ENCODE results near the gene BICRA.
"Not testable (repeated sequence)": the region's sequence is repeated elsewhere in the genome, so short reads cannot be mapped to it uniquely, and the experiment has no call there.

The BICRA gene

GRCh38 chr19:47663911-47664771, 55.2 kb downstream of the BICRA start:
- no peak for DNase-seq

GRCh38 chr19:47668556-47668955, 59.6 kb downstream of the BICRA start:
- not testable (repeated sequence) for DNase-seq

- no peak for DNase-seq
These were observed 61.8 kb downstream of the BICRA start for GRCh38 chr19:47670736-47671135.

GRCh38 chr19:47671499-47671898, 62.6 kb downstream of the BICRA start:
- no peak for DNase-seq

GRCh38 chr19:47673426-47673825, 64.5 kb downstream of the BICRA start:
- no peak for DNase-seq

- no peak for DNase-seq
These were observed 65.6 kb downstream of the BICRA start for GRCh38 chr19:47674548-47674947.

- DNase-seq: no peak
These were observed 66.3 kb downstream of the BICRA start for GRCh38 chr19:47675271-47675670.

- no peak for DNase-seq
These were observed 66.9 kb downstream of the BICRA start for GRCh38 chr19:47675859-47676258.

GRCh38 chr19:47676811-47677210, 67.9 kb downstream of the BICRA start:
- peak in 1 of 2 experiments; percentile 48 for DNase-seq

- no peak for DNase-seq
These were observed 70.4 kb downstream of the BICRA start for GRCh38 chr19:47679251-47679900.

- DNase-seq: no peak
These were observed 71.3 kb downstream of the BICRA start for GRCh38 chr19:47679922-47680857.

- no peak for DNase-seq
These were observed 72.0 kb downstream of the BICRA start for GRCh38 chr19:47680858-47681332.

GRCh38 chr19:47681388-47681787, 72.5 kb downstream of the BICRA start:
- no peak for DNase-seq

- DNase-seq: no peak
These were observed 73.0 kb downstream of the BICRA start for GRCh38 chr19:47681936-47682335.

- no peak for DNase-seq
These were observed 74.0 kb downstream of the BICRA start for GRCh38 chr19:47682939-47683338.

- DNase-seq: no peak
These were observed 77.9 kb downstream of the BICRA start for GRCh38 chr19:47686679-47687450.

- DNase-seq: peak in 1 of 2 experiments; percentile 10
These were observed 79.0 kb downstream of the BICRA start for GRCh38 chr19:47687906-47688305.

- no peak for DNase-seq
These were observed 82.2 kb downstream of the BICRA start for GRCh38 chr19:47691090-47691489.

GRCh38 chr19:47691782-47692181, 82.8 kb downstream of the BICRA start:
- DNase-seq: no peak

- no peak for DNase-seq
These were observed 84.6 kb downstream of the BICRA start for GRCh38 chr19:47693489-47693888.

GRCh38 chr19:47693903-47694302, 85.0 kb downstream of the BICRA start:
- DNase-seq: no peak
